ENCODE measurements around the gene ZNF628.
"Not testable (repeated sequence)": the region's sequence is repeated elsewhere in the genome, so short reads cannot be mapped to it uniquely, and the experiment has no call there.

The ZNF628 gene

DNA sequence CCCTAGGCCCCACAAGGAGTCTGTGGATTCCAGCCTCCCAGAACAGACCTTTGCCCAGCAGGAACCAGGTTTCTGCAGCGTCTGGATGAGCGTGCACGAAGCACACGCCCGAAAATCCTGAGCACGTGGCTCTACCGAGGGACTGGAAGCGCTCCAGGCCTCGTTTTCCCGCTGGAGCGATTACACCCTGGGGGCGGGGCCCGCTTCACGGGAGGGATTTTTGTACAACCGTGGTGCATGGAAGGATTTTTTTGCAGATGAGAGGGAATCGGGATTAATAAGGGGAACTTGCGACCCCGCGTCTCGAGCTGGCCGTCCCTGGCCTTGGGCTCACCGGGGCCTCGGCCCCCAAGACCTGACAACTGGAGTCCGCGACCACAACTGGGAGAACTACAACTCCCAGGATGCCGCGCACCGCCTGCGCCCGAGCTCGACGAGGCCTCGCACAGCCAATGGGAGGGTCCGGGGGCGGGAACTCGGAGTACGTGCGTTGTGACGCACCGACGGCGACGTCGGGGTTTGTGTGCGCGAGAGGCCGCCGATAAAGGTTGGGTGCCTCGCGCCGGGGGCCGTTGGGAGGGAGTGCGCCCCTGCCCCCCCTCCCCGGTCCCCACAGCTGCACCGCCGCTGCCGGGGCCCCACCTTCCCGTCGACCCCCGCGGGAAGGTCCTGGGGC, at the start of gene ZNF628:
Gene ZNF628, plus strand, starts transcription at position 518 of the 676 bp plus-strand sequence. CDS start 3,294 bp downstream, outside the sequence.
- peak; percentile 96 for DNase-seq (ENCODE audit: low spot score)

DNA sequence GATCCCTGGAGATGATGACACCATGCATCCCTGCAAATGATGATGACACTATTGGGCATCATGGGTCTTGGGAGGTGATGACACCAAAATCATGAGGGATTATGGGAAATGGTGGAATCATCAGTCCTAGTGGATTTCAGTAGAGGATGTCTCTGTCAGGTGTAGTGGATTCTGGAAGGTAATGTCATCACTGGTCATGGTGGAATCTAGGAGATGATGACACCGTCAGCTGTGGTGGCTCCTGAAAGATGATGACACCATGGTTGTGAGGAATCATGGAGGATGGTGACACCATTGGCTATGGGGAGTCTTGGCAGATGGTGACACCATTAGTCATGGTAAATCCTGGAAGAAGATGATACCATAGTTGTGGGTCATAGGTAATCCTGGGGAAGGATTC, 45.2 kb upstream of the ZNF628 start:
- DNase-seq (ENCODE audit: low spot score), result no peak

GRCh38 chr19:55432241-55432959, 44.0 kb upstream of the ZNF628 start:
- no peak for DNase-seq (ENCODE audit: low spot score)

- DNase-seq (ENCODE audit: low spot score), result no peak
These were observed 43.1 kb upstream of the ZNF628 start for GRCh38 chr19:55433292-55433691.

DNA sequence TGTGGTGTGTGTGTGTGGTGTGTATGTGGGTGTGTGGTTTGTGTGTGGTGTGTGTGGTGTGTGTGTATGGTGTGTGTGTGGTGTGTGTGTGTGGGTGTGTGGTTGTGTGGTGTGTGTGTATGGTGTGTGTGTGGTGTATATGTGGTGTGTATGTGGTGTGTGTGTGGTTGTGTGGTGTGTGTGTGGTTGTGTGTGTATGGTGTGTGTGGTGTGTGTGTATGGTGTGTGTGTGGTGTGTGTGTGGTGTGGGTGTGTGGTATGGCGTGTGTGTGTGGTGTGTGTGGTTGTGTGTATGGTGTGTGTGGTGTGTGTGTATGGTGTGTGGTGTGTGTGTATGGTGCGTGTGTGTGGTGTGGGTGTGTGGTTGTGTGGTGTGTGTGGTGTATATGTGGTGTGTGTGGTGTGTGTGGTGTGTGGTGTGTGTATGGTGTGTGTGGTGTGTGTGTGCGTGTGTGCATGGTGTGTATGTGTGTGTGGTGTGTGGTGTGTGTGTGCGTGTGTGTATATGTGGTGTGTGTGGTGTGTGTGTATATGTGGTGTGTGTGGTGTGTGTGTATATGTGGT, 42.0 kb upstream of the ZNF628 start:
- no peak for DNase-seq (ENCODE audit: low spot score)

- no peak for DNase-seq (ENCODE audit: low spot score)
These were observed 41.4 kb upstream of the ZNF628 start for GRCh38 chr19:55435020-55435419.

- no peak for DNase-seq (ENCODE audit: low spot score)
These were observed 39.6 kb upstream of the ZNF628 start for GRCh38 chr19:55436847-55437246.

DNA sequence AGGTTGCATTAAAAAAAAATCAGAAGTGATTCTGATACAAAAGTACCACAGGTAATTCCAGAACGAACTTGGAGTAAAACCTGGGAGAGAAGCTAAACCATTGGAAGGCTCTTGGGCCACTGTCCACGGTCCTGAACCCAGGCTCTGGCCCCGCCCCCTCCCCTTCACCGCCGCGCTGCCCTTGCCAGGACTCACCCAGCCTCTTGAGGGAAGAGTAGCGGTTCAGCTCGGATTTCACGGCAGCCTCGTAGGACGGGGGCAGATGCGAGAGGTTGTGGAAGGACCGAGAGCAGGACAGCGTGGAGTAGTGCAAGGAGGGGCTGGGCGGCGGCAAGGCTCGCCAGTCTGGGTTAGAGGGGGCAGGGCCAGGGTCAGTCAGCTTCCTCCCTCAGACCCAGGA, 39.0 kb upstream of the ZNF628 start:
- peak; percentile 77 for DNase-seq (ENCODE audit: low spot score)

DNA sequence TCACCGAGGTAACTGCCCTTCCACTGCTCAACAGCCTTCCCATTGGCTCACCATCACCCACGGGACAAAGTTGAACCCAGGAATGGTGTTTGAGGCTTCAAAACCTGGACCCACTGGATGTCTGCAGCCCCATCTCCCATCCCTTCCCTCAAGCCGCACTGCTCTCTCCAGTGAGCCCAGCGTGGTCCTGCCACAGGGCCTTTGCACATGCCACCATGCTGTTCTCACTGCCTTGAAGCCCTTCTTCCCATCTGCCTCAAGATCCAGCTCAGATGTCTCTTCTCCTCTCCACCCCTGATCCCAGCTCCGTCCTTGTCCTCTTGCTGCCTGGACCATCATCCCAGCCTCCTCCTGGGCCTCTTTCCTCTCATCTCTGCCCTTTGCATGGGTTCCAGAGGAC, 37.4 kb upstream of the ZNF628 start:
- no peak for DNase-seq (ENCODE audit: low spot score)

DNA sequence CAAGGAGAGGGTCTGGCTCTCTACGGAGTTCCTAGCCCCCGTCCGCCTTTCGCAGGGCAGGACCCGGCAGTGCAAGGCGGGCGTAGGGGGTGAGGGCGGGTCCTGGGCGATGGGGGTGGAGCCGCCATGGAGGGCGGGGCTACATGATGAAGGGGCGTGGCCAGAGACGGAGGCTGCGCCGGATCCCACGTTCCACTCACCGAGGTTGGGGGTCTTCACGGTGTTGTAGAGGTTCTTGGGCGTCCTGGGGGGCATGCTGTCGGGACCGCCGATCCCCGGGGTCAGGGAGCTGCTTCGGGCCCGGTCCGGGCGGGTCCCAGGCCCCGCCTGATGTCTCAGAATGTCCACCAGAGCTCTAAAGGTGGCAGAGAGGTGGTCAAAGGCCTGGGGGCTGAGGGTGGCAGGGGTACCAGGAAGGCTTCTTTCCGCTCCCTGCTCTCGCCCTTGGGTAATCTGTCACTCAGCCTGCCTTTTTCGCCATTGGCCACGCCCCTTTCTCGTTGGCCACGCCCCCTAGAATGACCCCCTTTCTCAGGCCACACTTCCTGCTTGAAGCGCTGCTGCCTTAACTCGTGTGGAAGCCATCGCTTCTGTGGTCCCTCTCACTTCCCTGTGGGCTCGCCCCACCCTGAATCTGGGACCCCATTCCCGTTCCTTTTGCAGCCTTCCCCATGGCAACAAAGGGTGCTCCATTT, 35.9 kb upstream of the ZNF628 start:
- DNase-seq (ENCODE audit: low spot score), result peak; percentile 53

DNA sequence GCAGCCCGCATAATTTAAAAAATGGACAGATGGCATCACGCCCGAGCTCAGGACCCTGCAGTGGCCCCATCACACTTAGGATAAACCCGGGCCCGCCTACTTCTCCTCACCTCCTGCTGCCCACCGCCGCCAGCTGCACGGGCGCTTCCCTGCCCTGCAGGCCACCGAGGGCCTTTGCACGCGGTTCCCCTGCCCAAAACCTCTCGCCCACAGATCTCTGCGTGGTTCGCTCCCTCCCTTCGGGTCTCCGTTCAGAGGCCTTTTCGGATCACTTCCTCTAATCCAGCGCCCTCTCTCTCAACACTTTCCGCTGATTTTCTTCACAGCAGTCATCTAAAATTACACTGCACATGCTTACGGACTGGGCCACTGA, 35.1 kb upstream of the ZNF628 start:
- no peak for DNase-seq (ENCODE audit: low spot score)

GRCh38 chr19:55441692-55442321, 34.6 kb upstream of the ZNF628 start:
- no peak for DNase-seq (ENCODE audit: low spot score)

GRCh38 chr19:55442372-55442961, 34.0 kb upstream of the ZNF628 start:
- no peak for DNase-seq (ENCODE audit: low spot score)

DNA sequence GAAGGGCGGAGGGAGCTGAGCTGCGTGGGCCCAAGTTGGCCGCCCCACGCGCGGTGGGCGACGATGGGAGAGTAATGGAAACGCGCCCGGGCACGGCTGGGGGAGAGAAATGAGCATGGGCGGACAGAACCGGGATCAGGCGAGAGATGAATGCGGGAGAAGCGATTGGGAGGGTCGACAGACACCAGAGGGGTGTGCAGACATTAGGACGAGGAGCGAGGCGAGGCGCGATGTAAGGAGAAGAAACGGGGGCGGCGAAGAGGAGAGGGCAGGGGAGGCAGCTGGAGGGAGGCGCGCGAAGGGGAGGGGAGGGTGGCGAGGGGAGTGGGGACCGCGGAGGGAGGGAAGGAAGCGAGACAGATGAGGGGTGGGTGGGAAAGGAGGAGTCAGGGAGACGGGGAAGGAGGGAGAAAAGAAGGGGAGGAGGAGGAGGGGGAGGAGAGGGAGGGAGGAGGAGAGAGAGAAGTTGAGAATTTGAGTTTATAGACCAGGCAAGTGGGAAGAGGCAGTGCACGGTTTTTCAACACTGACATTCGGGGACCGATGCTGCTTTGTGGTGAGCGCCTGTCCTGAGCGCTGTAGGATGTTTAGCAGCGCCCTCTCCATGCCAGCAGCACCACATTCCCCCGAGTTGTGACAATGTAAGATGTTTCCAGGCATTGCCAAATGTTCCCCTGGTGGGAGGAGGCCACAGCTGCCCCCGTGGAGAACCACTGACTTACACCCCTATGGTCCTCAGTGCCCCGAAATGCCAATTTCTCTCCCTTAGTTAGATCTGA, 33.2 kb upstream of the ZNF628 start, which contains the start of gene SHISA7:
Gene SHISA7, minus strand, starts transcription at position 256 of the 779 bp plus-strand sequence. CDS start 437 bp downstream, outside the sequence.
- no peak for DNase-seq (ENCODE audit: low spot score)

GRCh38 chr19:55443824-55444480, 32.5 kb upstream of the ZNF628 start:
- DNase-seq (ENCODE audit: low spot score), result no peak

GRCh38 chr19:55444646-55445045, 31.8 kb upstream of the ZNF628 start:
- DNase-seq (ENCODE audit: low spot score), result no peak

- DNase-seq (ENCODE audit: low spot score), result no peak
These were observed 30.4 kb upstream of the ZNF628 start for GRCh38 chr19:55446060-55446459.

GRCh38 chr19:55447421-55448174, 28.8 kb upstream of the ZNF628 start:
- peak; percentile 45 for DNase-seq (ENCODE audit: low spot score)

- DNase-seq (ENCODE audit: low spot score), result not testable (repeated sequence)
These were observed 28.3 kb upstream of the ZNF628 start for GRCh38 chr19:55448175-55448490.

DNA sequence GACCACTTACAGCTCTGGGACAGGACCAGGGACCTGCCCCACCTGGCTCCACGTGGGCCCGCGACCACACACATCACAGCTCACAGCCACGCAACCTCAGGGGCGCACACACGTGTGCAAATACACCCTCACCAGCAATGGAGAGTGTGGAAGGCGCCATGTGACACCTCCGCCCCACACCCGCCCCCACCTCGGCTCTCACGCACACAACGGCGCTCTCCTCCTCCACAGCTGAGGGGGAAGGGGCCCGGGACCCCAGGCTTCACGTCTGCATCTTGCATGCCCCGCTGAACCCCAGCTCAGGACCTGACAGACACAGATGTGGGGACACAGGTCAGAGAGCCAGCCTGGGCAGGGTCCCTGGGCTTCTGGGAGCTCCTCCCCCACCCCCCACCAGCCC, 26.9 kb upstream of the ZNF628 start:
- DNase-seq (ENCODE audit: low spot score), result no peak
